HepG2 (cell line): ENCODE results near the gene TRAPPC3. TPM values are rescaled to one million over a fixed set of nuclear protein-coding genes. Genes with fewer than 3 reads are reported as not detected.

Experiments
- ATAC-seq: fragments of 200-7000 bp; cut with Tn5 transposase; 3 replicates; pipeline ENCODE4 v1.9.1; 2020; ENCODE audit warnings: mild to moderate bottlenecking, moderate library complexity
- BruUV-seq: library from RNA; stranded (reverse); fragments of 400-500 nt; replicated peaks from 2 replicates; lab custom pipeline; 2021; lab: Mats Ljungman, UMichigan
- CTCF ChIA-PET: fragments of 300-600 bp; formaldehyde crosslinking; extraction: SDS; loops from one replicate; lab custom pipeline; 2021; ENCODE audit warnings: low total read pairs, inconsistent platforms, low intra/inter-chr PET ratio; lab: Yijun Ruan, JAX
- POLR2A ChIA-PET: fragments of 350-600 bp; sonication (Branson Sonifier 250); formaldehyde crosslinking; loops from one replicate; lab custom pipeline; 2020; ENCODE audit warnings: antibody characterized with exemption, inconsistent platforms; lab: Yijun Ruan, JAX
- DNase-seq: peaks from one replicate; pipeline ENCODE4 v3.0.0-alpha.2; 2015; ENCODE audit warnings: low spot score
- FAIRE-seq: peaks from 3 replicates; lab custom pipeline; 2011; peaks lifted over from hg19 to GRCh38; lab: Jason Lieb, UNC
- H2AFZ ChIP-seq: one replicate; pipeline ENCODE4 v1.6.1; 2011; ENCODE audit warnings: low read length, inconsistent platforms
- H3K27ac ChIP-seq: fragments of 300-600 bp; 3 replicates; pipeline ENCODE4 v1.8.0; 2011; ENCODE audit warnings: mixed run types, mild to moderate bottlenecking, mixed read lengths, low read length, inconsistent platforms; ENCODE audit not compliant: insufficient read depth; ENCODE audit errors: extremely low read length
- H3K27me3 ChIP-seq, 2 experiments: fragments of 200-600 bp in 1 of 2; 2 replicates in 1 of 2; 3 replicates in 1 of 2; pipeline versions ENCODE4 v1.6.0 to v1.8.0; 2011; ENCODE audit warnings: low read length in 2 of 2, mild to moderate bottlenecking in 2 of 2, moderate library complexity in 2 of 2, inconsistent platforms in 1 of 2; ENCODE audit not compliant: insufficient read depth in 2 of 2, control insufficient read depth in 1 of 2
- H3K36me3 ChIP-seq, 2 experiments: fragments of 200-600 bp in 1 of 2; replicated peaks in 1 of 2; 2 replicates in 1 of 2; 3 replicates in 1 of 2; pipeline versions ENCODE4 v1.5.1 to v1.8.0; 2011; ENCODE audit warnings: low read length in 2 of 2, inconsistent platforms in 1 of 2; ENCODE audit not compliant: insufficient read depth in 2 of 2, control insufficient read depth in 1 of 2
- H3K4me1 ChIP-seq: 2 replicates; pipeline ENCODE4 v1.5.1; 2012; ENCODE audit warnings: low read length, inconsistent platforms; ENCODE audit not compliant: insufficient read depth
- H3K4me2 ChIP-seq: 2 replicates; pipeline ENCODE4 v1.6.0; 2011; ENCODE audit warnings: low read depth, low read length, inconsistent platforms
- H3K4me3 ChIP-seq, 3 experiments: fragments of 200-600 bp in 1 of 3; sonication (generic), shearing (Covaris generic) in 1 of 3; replicated peaks in 1 of 3; 2 replicates each; pipeline ENCODE4 v1.5.1; 2011 to 2016; ENCODE audit warnings: low read length in 3 of 3, inconsistent platforms in 2 of 3, low read depth in 2 of 3, mild to moderate bottlenecking in 2 of 3, control low read depth in 1 of 3, mixed read lengths in 1 of 3; ENCODE audit not compliant: insufficient read depth in 1 of 3
- H3K79me2 ChIP-seq: one replicate; pipeline ENCODE4 v1.6.1; 2011; ENCODE audit warnings: low read length, inconsistent platforms; ENCODE audit not compliant: insufficient read depth
- H3K9ac ChIP-seq: 2 replicates; pipeline ENCODE4 v1.6.0; 2011; ENCODE audit warnings: mild to moderate bottlenecking, low read depth, low read length, inconsistent platforms; ENCODE audit not compliant: insufficient read depth
- H3K9me3 ChIP-seq: 2 replicates; pipeline ENCODE4 v1.5.1; 2012; ENCODE audit warnings: mild to moderate bottlenecking, low read length
- H4K20me1 ChIP-seq: 2 replicates; pipeline ENCODE4 v1.6.0; 2011; ENCODE audit warnings: inconsistent platforms, mild to moderate bottlenecking, low read length, moderate library complexity; ENCODE audit not compliant: insufficient read depth
- MEF2D ChIP-seq: sonication (generic); formaldehyde crosslinking; IDR thresholded peaks from 2 replicates; pipeline ENCODE4 v1.5.1; 2020; ENCODE audit warnings: mild to moderate bottlenecking, missing genetic modification reagents
- MYC ChIP-seq: sonication (generic); formaldehyde crosslinking; IDR thresholded peaks from 2 replicates; pipeline ENCODE4 v1.9.0; 2021; ENCODE audit warnings: missing genetic modification reagents, borderline replicate concordance
- PBX2 ChIP-seq: IDR thresholded peaks from 2 replicates; pipeline ENCODE4 v1.6.1; 2016; ENCODE audit warnings: control low read depth
- TOPORS ChIP-seq: sonication (generic); formaldehyde crosslinking; IDR thresholded peaks from 2 replicates; pipeline ENCODE4 v1.8.0; 2023; ENCODE audit warnings: mild to moderate bottlenecking, missing genetic modification reagents
- ZIK1 ChIP-seq: sonication (generic); formaldehyde crosslinking; IDR thresholded peaks from 2 replicates; pipeline ENCODE4 v1.5.0; 2020; ENCODE audit warnings: mild to moderate bottlenecking, low read depth, missing genetic modification reagents, borderline replicate concordance
- ZNF260 ChIP-seq: sonication (generic); formaldehyde crosslinking; IDR thresholded peaks from 2 replicates; pipeline ENCODE4 v1.4.0; 2020; ENCODE audit warnings: missing genetic modification reagents, low read depth, mild to moderate bottlenecking, borderline replicate concordance
- ZNF687 ChIP-seq: sonication (generic); formaldehyde crosslinking; IDR thresholded peaks from 2 replicates; pipeline ENCODE4 v1.5.1; 2020; ENCODE audit warnings: mild to moderate bottlenecking, missing genetic modification reagents, moderate library complexity
- WGBS: methylation state at CpG from one replicate; pipeline ENCODE4 v1.1.6; 2017; ENCODE audit warnings: low lambda C conversion rate; 5-methylcytosine and 5-hydroxymethylcytosine counted together
- in situ Hi-C: cut with HindIII; loops from 2 replicates; pipeline ENCODE4 v1.10.0; 2017; ENCODE audit warnings: low pct_unique_long_range_greater_than_20kb; ENCODE audit not compliant: extremely low pct_ligation_motif_present
- intact Hi-C: fragments of 100-400 bp; cut with micrococcal nuclease; formaldehyde crosslinking; loops from one replicate; pipeline ENCODE4 v1.10.0; 2022; ENCODE audit not compliant: unreplicated experiment
- polyA plus RNA-seq, 8 experiments: library from polyadenylated mRNA; depleted of rRNA in 3 of 8; stranded (reverse) in 7 of 8; unstranded in 1 of 8; fragments of >200 nt; fragmentation: Illumina TruSeq in 4 of 8; extraction: Trizol in 4 of 8; gene quantifications; 2 replicates each; pipeline versions ENCODE4 v1.2.1 to v1.2.3, GENCODE V29; 2011 to 2016; ENCODE audit warnings: low read depth in 4 of 8, missing spikeins in 1 of 8, mixed read lengths in 1 of 8; ENCODE audit not compliant: insufficient read depth in 1 of 8
- total RNA-seq, 5 experiments: library from RNA; depleted of rRNA; stranded (reverse); fragments of >200 nt; fragmentation: Illumina TruSeq; extraction: Trizol; gene quantifications; 2 replicates each; pipeline ENCODE4 v1.2.3, GENCODE V29; 2016; ENCODE audit warnings: low read depth in 1 of 5

The TRAPPC3 gene
- total and polyA plus RNA-seq, 2 of the 13 experiments (the other 11 are each of a cell fraction or from before 2014, with no cell fraction given) = 53.7 to 62.4 TPM

GRCh38 chr1:36097693-36098585, 51.3 kb downstream of the TRAPPC3 start (continued):
- TF ChIP-seq ZNF687 = no peak
- no peak for TF ChIP-seq ZIK1 (CRISPR knock-in tag)
- no peak for TF ChIP-seq TOPORS (CRISPR knock-in tag)

- Histone ChIP-seq H3K4me1 (peaks cover 29% of the 10 kb centered on the region; the same call in 1 of the 2 replicates), H3K9ac (no peak overlapping the region), H3K9me3 (no peaks in the 10 kb centered on the region), H3K27ac (no peak overlapping the region), H3K4me2 (no peak overlapping the region), H3K27me3 (no peaks in the 10 kb centered on the region), H3K36me3 (peaks cover 29 to 41% of the 10 kb centered on the region in 2 experiments), H3K4me3 (no peak overlapping the region), H4K20me1 (0 out of 2 replicates have a peak, but pooled peaks cover 3% of the 10 kb centered on the region), H3K79me2 (no peaks in the 10 kb centered on the region), H2AFZ (no peak overlapping the region)
- in situ Hi-C loops = loop anchor here (5.0 kb wide), 1 partner anchor 36 kb away; no protein-coding TSS in a partner anchor
- ChIA-PET POLR2A (interaction anchor here (0.7 to 2.6 kb wide), 3 partner anchors 21 to 53 kb away, joined by 3 to 7 read pairs (median 5); partner anchors contain the start of gene TRAPPC3), CTCF (interaction anchor here (5.0 kb wide), 1 partner anchor 37 kb away, joined by 104 read pairs; no protein-coding TSS in a partner anchor)
- DNase-seq (peak; percentile 39), FAIRE-seq (no peak), ATAC-seq (peak; percentile 76)
- no TSS peak for BruUV-seq
- 91% methylated on average over 10 of the region's 16 CpGs for WGBS
- intact Hi-C loops = loop anchor here (5.0 kb wide), 1 partner anchor 191 kb away; no protein-coding TSS in a partner anchor
- no peak for TF ChIP-seq MEF2D (CRISPR knock-in tag)
- no peak for TF ChIP-seq ZNF260 (CRISPR knock-in tag)
- no peak for TF ChIP-seq PBX2 (CRISPR knock-in tag)
- peak; percentile 44; the same call in 1 of the 2 replicates for TF ChIP-seq MYC (CRISPR knock-in tag)
Measured at GRCh38 chr1:36096500-36097432, 52.5 kb downstream of the TRAPPC3 start.
